Measurements from ENCODE around the gene BZW1. TPM values are rescaled to one million over a fixed set of nuclear protein-coding genes. Genes with fewer than 3 reads are reported as not detected.

Gene BZW1
- total RNA-seq, 6 donors from 2014 or later: 80.7 to 327 (median 160) TPM

DNA sequence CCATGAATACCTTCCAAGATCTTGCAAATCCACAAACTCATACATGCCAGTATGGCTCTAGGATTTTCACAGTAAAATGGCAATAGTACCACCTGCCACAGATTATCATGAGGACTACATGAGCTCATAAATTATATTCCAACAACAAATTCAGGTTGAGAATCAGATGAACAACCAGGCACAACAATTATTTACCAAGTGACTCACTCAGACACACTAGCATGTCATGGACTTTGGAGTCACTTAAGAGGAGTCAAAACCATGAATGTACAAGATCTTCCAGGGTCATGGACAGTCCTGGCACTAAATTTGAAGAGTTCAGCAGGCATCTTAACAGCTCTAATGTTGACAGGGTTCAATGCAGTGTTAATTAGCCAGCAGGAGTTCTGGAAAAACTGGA lies 34.4 kb upstream of the BZW1 start:
- no peak for TF ChIP-seq CTCF (IDR thresholded peaks at IDR 0.05)
- TF ChIP-seq EP300 (IDR thresholded peaks at IDR 0.05): no peak
- TF ChIP-seq POLR2AphosphoS5 (IDR thresholded peaks at IDR 0.05): no peak
- no peak for TF ChIP-seq POLR2A (IDR thresholded peaks at IDR 0.05)
- Histone ChIP-seq H3K36me3 (no peaks in the 10 kb centered on the region), H3K27ac (no peak overlapping the region), H3K9me3 (peaks cover 0 to 5% (median 0%) of the 10 kb centered on the region in 4 donors), H3K4me1 (peaks cover 0 to 2% (median 0%) of the 10 kb centered on the region in 4 donors), H3K27me3 (no peaks in the 10 kb centered on the region), H3K4me3 (no peak overlapping the region)
- DNase-seq: no peak
- no peak for ATAC-seq (ENCODE audit: low FRiP score in 2 of 2)

- Histone ChIP-seq H3K27ac (no peak overlapping the region), H3K36me3 (no peaks in the 10 kb centered on the region), H3K27me3 (no peaks in the 10 kb centered on the region), H3K9me3 (peaks cover 0 to 3% (median 0%) of the 10 kb centered on the region in 4 donors), H3K4me3 (no peak overlapping the region), H3K4me1 (peaks cover 0 to 2% (median 0%) of the 10 kb centered on the region in 4 donors)
- DNase-seq: no peak
- no peak for ATAC-seq (ENCODE audit: low FRiP score in 2 of 2)
- WGBS, 2 donors: 77% methylated on average over 7 of the region's 7 CpGs
- no peak for TF ChIP-seq EP300 (IDR thresholded peaks at IDR 0.05)
- no peak for TF ChIP-seq POLR2AphosphoS5 (IDR thresholded peaks at IDR 0.05)
- no peak for TF ChIP-seq CTCF (IDR thresholded peaks at IDR 0.05)
- TF ChIP-seq POLR2A (IDR thresholded peaks at IDR 0.05): no peak
Observed at GRCh38 chr2:200778038-200778437, 33.7 kb upstream of the BZW1 start.

DNA sequence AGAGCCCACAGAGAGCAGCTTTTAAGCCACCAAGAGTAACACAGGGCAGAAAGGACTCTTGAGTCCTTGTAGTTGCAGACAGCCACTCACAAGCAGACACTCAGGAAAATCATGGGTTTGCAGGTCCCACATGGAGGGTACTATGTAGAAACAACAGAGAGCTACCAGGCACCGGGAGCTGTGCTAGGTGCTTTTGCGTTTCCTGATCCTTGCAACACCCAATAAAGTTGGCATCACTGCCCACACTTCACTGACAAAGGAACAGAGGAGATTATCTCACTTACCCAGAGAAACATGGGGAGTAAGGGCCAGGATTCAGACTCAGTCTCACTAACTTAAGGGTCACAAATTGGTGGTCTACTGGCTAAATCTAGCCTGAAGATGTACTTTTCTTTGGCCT lies 32.5 kb upstream of the BZW1 start:
- WGBS, 2 donors: 89 to 100% methylated on average over 2 of the region's 2 CpGs
- peaks cover 0 to 2% (median 0%) of the 10 kb centered on the region in 4 donors for H3K4me1 ChIP-seq
- H3K27me3 ChIP-seq: no peaks in the 10 kb centered on the region
- no peak overlapping the region for H3K4me3 ChIP-seq
- no peak overlapping the region for H3K27ac ChIP-seq
- no peak for TF ChIP-seq CTCF (IDR thresholded peaks at IDR 0.05)
- DNase-seq (no peak), ATAC-seq (ENCODE audit: low FRiP score in 2 of 2) (no peak)
- no peaks in the 10 kb centered on the region for H3K9me3 ChIP-seq
- H3K36me3 ChIP-seq: no peaks in the 10 kb centered on the region

DNA sequence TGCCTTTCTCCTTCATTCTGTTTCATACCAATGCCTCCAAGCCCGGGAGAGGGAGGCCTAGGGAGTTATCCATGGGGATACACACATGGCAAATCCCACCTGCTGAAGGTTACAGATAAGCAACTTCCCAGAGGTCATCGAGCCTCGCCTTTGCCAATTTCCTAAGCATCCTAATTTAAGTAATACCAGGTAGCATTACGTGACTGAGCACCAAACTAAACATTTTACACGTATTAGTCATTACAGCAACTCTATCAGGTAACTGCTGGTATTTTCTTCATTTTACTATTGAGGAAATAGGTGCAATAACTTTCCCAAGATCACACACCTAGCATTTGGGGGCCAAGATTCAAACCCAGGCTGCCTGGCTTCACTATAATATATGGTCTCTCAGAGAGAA lies 30.1 kb upstream of the BZW1 start:
- H3K4me3 ChIP-seq: no peak overlapping the region
- no peaks in the 10 kb centered on the region for H3K36me3 ChIP-seq
- H3K27me3 ChIP-seq: no peaks in the 10 kb centered on the region
- ATAC-seq (ENCODE audit: low FRiP score in 2 of 2): no peak
- H3K27ac ChIP-seq: no peak overlapping the region
- TF ChIP-seq EP300 (IDR thresholded peaks at IDR 0.05): no peak
- peaks cover 0 to 6% (median 0%) of the 10 kb centered on the region in 4 donors for H3K4me1 ChIP-seq
- DNase-seq: no peak
- no peaks in the 10 kb centered on the region for H3K9me3 ChIP-seq
- WGBS, 2 donors: 76 to 85% methylated on average over 5 of the region's 5 CpGs

GRCh38 chr2:200782251-200782650 lies 29.5 kb upstream of the BZW1 start:
- DNase-seq (no peak), ATAC-seq (ENCODE audit: low FRiP score in 2 of 2) (peak in 1 of 2 donors; percentile 70)
- Histone ChIP-seq H3K4me3 (no peak overlapping the region), H3K4me1 (peaks cover 0 to 10% (median 0%) of the 10 kb centered on the region in 4 donors), H3K27ac (no peak overlapping the region), H3K36me3 (no peaks in the 10 kb centered on the region), H3K27me3 (no peaks in the 10 kb centered on the region), H3K9me3 (no peaks in the 10 kb centered on the region)
- TF ChIP-seq POLR2AphosphoS5 (IDR thresholded peaks at IDR 0.05) (no peak), POLR2A (IDR thresholded peaks at IDR 0.05) (no peak), EP300 (IDR thresholded peaks at IDR 0.05) (no peak)
- 50 to 60% methylated on average over 4 of the region's 4 CpGs for whole genome bisulfite sequencing, 2 donors

GRCh38 chr2:200784215-200784614 lies 27.5 kb upstream of the BZW1 start:
- ATAC-seq (ENCODE audit: low FRiP score in 2 of 2) (no peak), DNase-seq (no peak)
- H3K27ac ChIP-seq: no peak overlapping the region
- H3K9me3 ChIP-seq: no peaks in the 10 kb centered on the region
- TF ChIP-seq EP300 (IDR thresholded peaks at IDR 0.05): no peak
- no peak for TF ChIP-seq CTCF (IDR thresholded peaks at IDR 0.05)
- no peak for TF ChIP-seq POLR2A (IDR thresholded peaks at IDR 0.05)
- no peak for TF ChIP-seq POLR2AphosphoS5 (IDR thresholded peaks at IDR 0.05)
- H3K27me3 ChIP-seq: no peaks in the 10 kb centered on the region
- H3K4me3 ChIP-seq: no peak overlapping the region
- H3K36me3 ChIP-seq: no peaks in the 10 kb centered on the region
- peaks cover 0 to 13% (median 0%) of the 10 kb centered on the region in 4 donors for H3K4me1 ChIP-seq
